ENCODE data around the gene CYB561D1.

CYB561D1 gene

GRCh38 chr1:109531380-109531779, 37.5 kb downstream of the CYB561D1 start:
- H3K27me3 ChIP-seq (ENCODE audit: control insufficient read depth, low read length), result peaks cover 14% of the 10 kb centered on the region
- no peaks in the 10 kb centered on the region for H3F3A ChIP-seq (ENCODE audit: control insufficient read depth, insufficient read depth)
- H3K4me1 ChIP-seq (ENCODE audit: control insufficient read depth, low read length), result peaks cover 5% of the 10 kb centered on the region
- no peaks in the 10 kb centered on the region for H3K9me2 ChIP-seq (replicated peaks; ENCODE audit: control insufficient read depth, low read length)
- no peaks in the 10 kb centered on the region for H3K79me2 ChIP-seq (ENCODE audit: control insufficient read depth, low read length)
- H4K20me1 ChIP-seq (ENCODE audit: control insufficient read depth, insufficient read depth, low read depth, low read length), result no peaks in the 10 kb centered on the region
- TF ChIP-seq, protein P1, sequence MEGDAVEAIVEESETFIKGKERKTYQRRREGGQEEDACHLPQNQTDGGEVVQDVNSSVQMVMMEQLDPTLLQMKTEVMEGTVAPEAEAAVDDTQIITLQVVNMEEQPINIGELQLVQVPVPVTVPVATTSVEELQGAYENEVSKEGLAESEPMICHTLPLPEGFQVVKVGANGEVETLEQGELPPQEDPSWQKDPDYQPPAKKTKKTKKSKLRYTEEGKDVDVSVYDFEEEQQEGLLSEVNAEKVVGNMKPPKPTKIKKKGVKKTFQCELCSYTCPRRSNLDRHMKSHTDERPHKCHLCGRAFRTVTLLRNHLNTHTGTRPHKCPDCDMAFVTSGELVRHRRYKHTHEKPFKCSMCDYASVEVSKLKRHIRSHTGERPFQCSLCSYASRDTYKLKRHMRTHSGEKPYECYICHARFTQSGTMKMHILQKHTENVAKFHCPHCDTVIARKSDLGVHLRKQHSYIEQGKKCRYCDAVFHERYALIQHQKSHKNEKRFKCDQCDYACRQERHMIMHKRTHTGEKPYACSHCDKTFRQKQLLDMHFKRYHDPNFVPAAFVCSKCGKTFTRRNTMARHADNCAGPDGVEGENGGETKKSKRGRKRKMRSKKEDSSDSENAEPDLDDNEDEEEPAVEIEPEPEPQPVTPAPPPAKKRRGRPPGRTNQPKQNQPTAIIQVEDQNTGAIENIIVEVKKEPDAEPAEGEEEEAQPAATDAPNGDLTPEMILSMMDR (IDR thresholded peaks at IDR 0.05; ENCODE audit: low read depth, low read length, poor library complexity, severe bottlenecking), result no peak
- no peak for TF ChIP-seq EZH2phosphoT487 (IDR thresholded peaks at IDR 0.05; ENCODE audit: borderline replicate concordance, low read length)
- H3K27ac ChIP-seq (ENCODE audit: low read depth, low read length), result no peak overlapping the region
- H3K9me3 ChIP-seq (ENCODE audit: control insufficient read depth, insufficient read depth, low read length), result no peaks in the 10 kb centered on the region
- no peak overlapping the region for H3K4me3 ChIP-seq (ENCODE audit: low read length)
- H3K4me2 ChIP-seq (ENCODE audit: low read length), result no peak overlapping the region
- H3K36me3 ChIP-seq (ENCODE audit: control insufficient read depth, low read length), result no peaks in the 10 kb centered on the region

DNA sequence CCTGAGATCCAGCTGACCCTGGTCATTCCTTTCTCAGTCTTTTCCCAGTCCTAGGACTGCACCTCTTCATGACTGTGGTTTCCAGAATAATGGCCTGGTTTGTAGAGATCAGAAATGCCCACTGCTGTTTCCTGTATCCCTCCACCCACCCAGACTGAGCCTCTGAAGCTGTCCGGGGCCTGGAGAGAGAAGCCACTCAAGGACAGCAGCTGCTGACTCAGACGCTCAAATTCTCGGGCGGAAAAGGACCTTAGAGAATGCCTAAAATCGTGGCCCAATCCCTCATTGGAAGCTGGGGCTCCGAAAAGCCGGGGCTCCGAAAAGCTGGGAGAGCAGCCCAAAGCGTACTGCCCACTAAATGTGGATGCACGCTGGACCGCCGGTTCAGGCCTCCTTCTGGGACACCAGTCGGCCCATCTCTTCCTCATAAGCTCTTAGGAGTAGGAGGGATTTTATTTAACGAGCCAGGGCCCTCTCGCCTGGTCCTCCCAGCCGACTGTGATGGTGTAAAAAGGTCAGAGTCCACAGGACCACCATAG, 38.0 kb downstream of the CYB561D1 start:
- Histone ChIP-seq H3K9me2 (replicated peaks; ENCODE audit: control insufficient read depth, low read length) (no peaks in the 10 kb centered on the region), H4K20me1 (ENCODE audit: control insufficient read depth, insufficient read depth, low read depth, low read length) (no peaks in the 10 kb centered on the region), H3K27ac (ENCODE audit: low read depth, low read length) (no peak overlapping the region), H3K79me2 (ENCODE audit: control insufficient read depth, low read length) (no peaks in the 10 kb centered on the region), H3K9me3 (ENCODE audit: control insufficient read depth, insufficient read depth, low read length) (no peaks in the 10 kb centered on the region), H3F3A (ENCODE audit: control insufficient read depth, insufficient read depth) (no peaks in the 10 kb centered on the region), H3K4me1 (ENCODE audit: control insufficient read depth, low read length) (peaks cover 5% of the 10 kb centered on the region), H3K36me3 (ENCODE audit: control insufficient read depth, low read length) (no peaks in the 10 kb centered on the region), H3K4me3 (ENCODE audit: low read length) (no peak overlapping the region), H3K4me2 (ENCODE audit: low read length) (peak overlapping the region; percentile 65), H3K27me3 (ENCODE audit: control insufficient read depth, low read length) (peaks cover 14% of the 10 kb centered on the region)
- TF ChIP-seq EZH2phosphoT487 (IDR thresholded peaks at IDR 0.05; ENCODE audit: borderline replicate concordance, low read length), result no peak
- TF ChIP-seq, protein P1 (IDR thresholded peaks at IDR 0.05; ENCODE audit: low read depth, low read length, poor library complexity, severe bottlenecking), result no peak

DNA sequence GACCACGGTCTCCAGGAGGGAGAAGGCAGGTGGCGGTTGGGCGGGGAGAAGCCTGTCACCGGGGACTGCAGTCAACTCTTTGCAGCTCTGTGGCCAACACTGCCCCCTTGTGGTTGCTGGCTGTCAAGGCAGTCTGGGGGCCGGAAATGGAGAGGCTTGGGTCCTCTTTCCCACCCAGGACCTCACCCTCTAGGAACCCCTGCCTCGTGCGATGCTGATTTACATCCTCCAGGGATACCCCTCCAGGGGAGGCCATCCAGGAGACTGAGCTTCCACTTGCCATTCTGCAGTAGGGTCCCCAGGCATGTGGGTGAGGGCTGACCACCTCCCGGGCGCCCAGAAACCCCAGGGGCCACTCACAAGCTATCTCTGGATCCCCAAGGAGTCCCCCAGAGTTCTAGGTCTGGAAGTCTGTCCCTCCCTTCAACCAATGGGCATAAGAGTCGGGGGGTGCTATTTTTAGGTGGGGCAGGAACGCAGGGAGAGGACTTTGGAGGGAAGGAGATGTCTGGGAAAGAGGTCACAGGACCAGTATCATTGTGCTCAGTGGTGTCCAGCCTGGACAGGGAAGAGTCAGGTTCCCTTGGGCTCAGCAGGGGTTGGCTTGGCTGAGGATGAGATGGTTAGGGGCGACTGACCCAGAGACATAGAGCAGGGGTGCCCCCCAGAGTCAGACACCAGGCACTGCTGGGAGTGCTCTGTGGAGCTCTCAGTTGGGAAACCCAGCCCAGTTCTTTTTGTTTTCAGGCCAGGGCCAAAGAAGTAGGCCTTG, 38.7 kb downstream of the CYB561D1 start:
- H3K4me3 ChIP-seq (ENCODE audit: low read length), result peak overlapping the region; percentile 61
- H3K4me2 ChIP-seq (ENCODE audit: low read length), result peak overlapping the region; percentile 65
- H3K79me2 ChIP-seq (ENCODE audit: control insufficient read depth, low read length), result no peaks in the 10 kb centered on the region
- TF ChIP-seq, protein P1 (IDR thresholded peaks at IDR 0.05; ENCODE audit: low read depth, low read length, poor library complexity, severe bottlenecking), result peak; percentile 83
- no peak for TF ChIP-seq EZH2phosphoT487 (IDR thresholded peaks at IDR 0.05; ENCODE audit: borderline replicate concordance, low read length)
- H3K9me3 ChIP-seq (ENCODE audit: control insufficient read depth, insufficient read depth, low read length), result no peaks in the 10 kb centered on the region
- no peaks in the 10 kb centered on the region for H3K9me2 ChIP-seq (replicated peaks; ENCODE audit: control insufficient read depth, low read length)
- H4K20me1 ChIP-seq (ENCODE audit: control insufficient read depth, insufficient read depth, low read depth, low read length), result no peaks in the 10 kb centered on the region
- H3F3A ChIP-seq (ENCODE audit: control insufficient read depth, insufficient read depth), result no peaks in the 10 kb centered on the region
- H3K27me3 ChIP-seq (ENCODE audit: control insufficient read depth, low read length), result peaks cover 8% of the 10 kb centered on the region
- H3K36me3 ChIP-seq (ENCODE audit: control insufficient read depth, low read length), result no peaks in the 10 kb centered on the region
- H3K4me1 ChIP-seq (ENCODE audit: control insufficient read depth, low read length), result peaks cover 5% of the 10 kb centered on the region
- H3K27ac ChIP-seq (ENCODE audit: low read depth, low read length), result no peak overlapping the region

All from DOHH2 (cell line).